ENCODE measurements around the gene LOX.
A peak's percentile ranks its signal among the peaks of the same experiment; 100 is the strongest.

The LOX gene

DNA sequence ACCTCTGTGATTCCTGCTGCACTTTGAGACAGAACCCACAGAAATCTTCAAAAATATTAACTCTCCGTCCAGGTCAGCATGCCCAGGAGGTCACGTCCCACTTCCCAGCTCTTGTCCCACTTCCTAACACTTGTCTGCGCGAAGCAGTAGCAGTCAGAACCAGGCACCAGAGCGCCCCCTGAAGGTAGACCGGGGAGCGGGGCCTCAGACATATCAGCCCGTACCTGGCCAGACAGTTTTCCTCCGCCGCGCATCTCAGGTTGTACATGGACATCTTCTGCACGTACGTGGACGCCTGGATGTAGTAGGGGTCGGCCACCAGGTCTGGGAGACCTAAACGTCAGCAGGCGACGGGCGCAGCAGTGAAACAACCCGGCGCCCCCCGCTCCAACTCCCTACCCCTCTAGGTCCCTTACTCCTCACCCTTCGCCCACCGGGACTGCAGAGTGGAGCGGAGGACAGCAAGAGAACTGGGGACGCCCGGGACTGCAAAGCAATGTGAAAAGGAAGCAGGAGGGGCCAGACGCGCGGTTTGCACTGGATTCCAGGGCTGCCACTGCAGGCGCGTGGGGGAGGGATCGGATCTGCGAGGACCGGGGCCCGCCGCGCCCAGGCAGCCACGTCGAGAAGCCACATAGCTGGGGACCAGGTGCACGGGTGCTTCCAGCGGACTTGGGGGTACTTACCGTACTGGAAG, 1.2 kb downstream of the LOX start:
- Histone ChIP-seq H3K36me3 (peaks cover 0 to 8% (median 6%) of the 10 kb centered on the region in 3 donors), H3K27ac (peak overlapping the region; percentile 76 to 89), H3K4me3 (peak overlapping the region; percentile 73 to 74), H3K9me3 (no peaks in the 10 kb centered on the region), H3K4me1 (peaks cover 0 to 37% (median 10%) of the 10 kb centered on the region in 4 donors), H3K27me3 (no peaks in the 10 kb centered on the region)
- TF ChIP-seq CTCF (IDR thresholded peaks at IDR 0.05), result peak; percentile 63 to 79
- intact Hi-C loops (cut with DNase I; ENCODE audit: low total_unique reads), result loop anchor here (5.0 kb wide), 1 partner anchor 115 kb away; the partner anchor contains the start of gene SRFBP1
- DNase-seq, result peak; percentile 88 to 91

- H3K27me3 ChIP-seq, result no peaks in the 10 kb centered on the region
- intact Hi-C loops (cut with DNase I; ENCODE audit: low total_unique reads), result loop anchor here (5.0 kb wide), 1 partner anchor 114 kb away; the partner anchor contains the start of gene SRFBP1
- peak overlapping the region; percentile 73 to 74 for H3K4me3 ChIP-seq
- H3K4me1 ChIP-seq, result peaks cover 0 to 36% (median 10%) of the 10 kb centered on the region in 4 donors
- DNase-seq, result no peak
- peak overlapping the region; percentile 76 to 89 for H3K27ac ChIP-seq
- TF ChIP-seq CTCF (IDR thresholded peaks at IDR 0.05), result no peak
- no peaks in the 10 kb centered on the region for H3K9me3 ChIP-seq
- H3K36me3 ChIP-seq, result peaks cover 0 to 8% (median 6%) of the 10 kb centered on the region in 3 donors
Measured at GRCh38 chr5:122076050-122076461, 2.0 kb downstream of the LOX start.

- H3K4me3 ChIP-seq, result no peak overlapping the region
- no peaks in the 10 kb centered on the region for H3K27me3 ChIP-seq
- H3K36me3 ChIP-seq, result peaks cover 10 to 24% (median 19%) of the 10 kb centered on the region in 3 donors
- no peak for DNase-seq
- H3K27ac ChIP-seq, result no peak overlapping the region
- intact Hi-C loops (cut with DNase I; ENCODE audit: low total_unique reads), result no loop called here
- TF ChIP-seq CTCF (IDR thresholded peaks at IDR 0.05), result no peak
- H3K4me1 ChIP-seq, result peaks cover 0 to 33% (median 10%) of the 10 kb centered on the region in 4 donors
- no peaks in the 10 kb centered on the region for H3K9me3 ChIP-seq
Measured at GRCh38 chr5:122073864-122074263, 4.2 kb downstream of the LOX start.

GRCh38 chr5:122073018-122073417, 5.0 kb downstream of the LOX start:
- Histone ChIP-seq H3K27ac (no peak overlapping the region), H3K27me3 (no peaks in the 10 kb centered on the region), H3K4me3 (no peak overlapping the region), H3K4me1 (peaks cover 0 to 29% (median 8%) of the 10 kb centered on the region in 4 donors), H3K9me3 (no peaks in the 10 kb centered on the region), H3K36me3 (peaks cover 10 to 26% (median 26%) of the 10 kb centered on the region in 3 donors)
- TF ChIP-seq CTCF (IDR thresholded peaks at IDR 0.05), result no peak
- intact Hi-C loops (cut with DNase I; ENCODE audit: low total_unique reads), result no loop called here
- DNase-seq, result no peak

DNA sequence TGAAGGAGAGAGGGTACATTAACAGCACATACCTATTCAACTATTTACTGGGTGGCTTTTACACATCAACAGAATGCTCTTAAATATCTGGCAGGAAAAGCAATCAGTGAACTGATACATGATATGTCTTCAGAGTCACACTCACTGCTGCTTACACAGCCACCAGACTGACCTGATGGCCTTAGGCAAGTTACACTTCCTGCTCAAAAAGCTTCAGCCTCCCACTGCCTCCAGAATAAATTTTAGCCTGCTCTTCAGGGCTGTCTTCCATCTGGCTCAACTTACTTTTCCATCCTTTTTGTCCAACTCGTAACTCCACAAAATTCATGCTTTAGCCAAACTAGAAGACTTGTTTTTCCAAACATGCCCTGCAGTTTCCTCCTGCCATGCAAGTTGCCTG, 10.7 kb downstream of the LOX start:
- Histone ChIP-seq H3K36me3 (peaks cover 10 to 24% (median 22%) of the 10 kb centered on the region in 3 donors), H3K27me3 (no peaks in the 10 kb centered on the region), H3K4me1 (peaks cover 0 to 20% (median 4%) of the 10 kb centered on the region in 4 donors), H3K9me3 (no peaks in the 10 kb centered on the region), H3K27ac (peak overlapping the region in 1 of 2 donors; percentile 10), H3K4me3 (no peak overlapping the region)
- intact Hi-C loops (cut with DNase I; ENCODE audit: low total_unique reads), result no loop called here
- TF ChIP-seq CTCF (IDR thresholded peaks at IDR 0.05), result no peak
- DNase-seq, result no peak
